GM12865 (cell line): Measurements from ENCODE around the gene TPCN1.

Experiments
- DNase-seq: peaks from one replicate; pipeline ENCODE4 v3.0.0; 2010; ENCODE audit warnings: low read depth
- H3K4me3 ChIP-seq: 2 replicates; pipeline ENCODE4 v1.5.1; 2011; ENCODE audit warnings: mild to moderate bottlenecking, low read depth, low read length, control low read depth
- TF ChIP-seq, protein P1 (sequence below): IDR thresholded peaks from 2 replicates; pipeline ENCODE4 v1.5.1; 2011; ENCODE audit warnings: low read length, control low read depth, low read depth, inconsistent platforms; ENCODE audit not compliant: insufficient read depth; ENCODE audit errors: missing control alignments

The TPCN1 gene

GRCh38 chr12:113286712-113287111 is 65.4 kb downstream of the TPCN1 start:
- no peak for DNase-seq
- TF ChIP-seq, protein P1, sequence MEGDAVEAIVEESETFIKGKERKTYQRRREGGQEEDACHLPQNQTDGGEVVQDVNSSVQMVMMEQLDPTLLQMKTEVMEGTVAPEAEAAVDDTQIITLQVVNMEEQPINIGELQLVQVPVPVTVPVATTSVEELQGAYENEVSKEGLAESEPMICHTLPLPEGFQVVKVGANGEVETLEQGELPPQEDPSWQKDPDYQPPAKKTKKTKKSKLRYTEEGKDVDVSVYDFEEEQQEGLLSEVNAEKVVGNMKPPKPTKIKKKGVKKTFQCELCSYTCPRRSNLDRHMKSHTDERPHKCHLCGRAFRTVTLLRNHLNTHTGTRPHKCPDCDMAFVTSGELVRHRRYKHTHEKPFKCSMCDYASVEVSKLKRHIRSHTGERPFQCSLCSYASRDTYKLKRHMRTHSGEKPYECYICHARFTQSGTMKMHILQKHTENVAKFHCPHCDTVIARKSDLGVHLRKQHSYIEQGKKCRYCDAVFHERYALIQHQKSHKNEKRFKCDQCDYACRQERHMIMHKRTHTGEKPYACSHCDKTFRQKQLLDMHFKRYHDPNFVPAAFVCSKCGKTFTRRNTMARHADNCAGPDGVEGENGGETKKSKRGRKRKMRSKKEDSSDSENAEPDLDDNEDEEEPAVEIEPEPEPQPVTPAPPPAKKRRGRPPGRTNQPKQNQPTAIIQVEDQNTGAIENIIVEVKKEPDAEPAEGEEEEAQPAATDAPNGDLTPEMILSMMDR, result no peak
- no peak overlapping the region for H3K4me3 ChIP-seq

DNA sequence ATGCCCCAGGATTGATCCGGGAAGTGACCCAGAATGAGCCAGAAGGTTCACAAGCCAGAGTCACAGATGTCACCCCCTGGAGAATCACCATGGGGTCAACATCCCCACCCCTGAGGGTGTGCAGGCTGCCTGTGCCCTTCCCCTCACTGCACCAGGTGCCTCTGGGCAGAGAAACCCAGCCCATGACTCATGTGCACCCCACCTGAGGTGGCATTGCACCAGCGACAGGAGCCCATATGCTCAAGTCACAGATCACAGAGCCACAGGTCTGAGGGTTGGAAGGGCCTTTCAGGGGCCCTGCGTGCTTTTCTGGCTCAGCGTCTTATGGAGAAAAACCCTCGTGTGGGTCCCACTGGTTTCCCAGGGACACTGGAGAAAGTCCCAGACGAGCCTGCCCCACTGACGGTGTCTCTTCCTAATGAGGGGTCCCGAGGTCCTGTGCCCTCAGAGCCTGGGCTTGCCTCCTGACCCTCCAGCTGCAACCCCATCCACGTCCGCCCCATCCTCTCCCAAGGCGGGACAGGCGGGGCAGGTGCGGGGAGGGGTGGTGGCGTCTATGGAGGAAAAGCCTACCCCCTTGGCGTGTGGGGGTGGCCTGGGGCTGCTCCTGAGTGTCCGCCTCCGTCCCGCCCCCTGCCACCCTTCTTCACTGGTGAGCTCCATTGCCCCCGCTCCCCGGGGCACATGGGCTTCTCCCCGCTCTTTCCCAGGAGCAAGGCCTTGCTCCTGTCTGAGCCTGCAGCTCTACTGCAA is 66.1 kb downstream of the TPCN1 start:
- no peak overlapping the region for H3K4me3 ChIP-seq
- TF ChIP-seq, protein P1, result no peak
- DNase-seq, result no peak

GRCh38 chr12:113287899-113288282 is 66.6 kb downstream of the TPCN1 start:
- H3K4me3 ChIP-seq, result no peak overlapping the region
- TF ChIP-seq, protein P1, result no peak

DNA sequence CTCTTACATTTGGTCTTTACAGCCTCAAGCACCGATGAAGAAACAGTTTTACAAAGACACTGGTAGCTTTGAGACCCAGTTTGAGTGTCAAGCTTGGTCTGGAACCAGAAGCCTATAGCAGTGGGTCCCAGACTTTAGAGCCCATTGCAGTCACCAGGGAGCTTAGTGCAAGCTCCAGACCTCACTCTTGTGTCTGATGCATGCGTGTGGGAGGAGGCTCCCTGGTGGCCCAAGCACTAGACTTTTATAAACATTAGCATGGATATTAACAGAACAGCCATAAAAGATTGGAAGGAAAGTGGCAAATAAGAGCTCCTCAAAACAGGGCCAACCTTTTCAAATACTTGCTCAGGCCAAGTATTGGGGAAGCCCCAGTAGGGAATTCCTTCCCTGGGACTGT is 68.1 kb downstream of the TPCN1 start:
- H3K4me3 ChIP-seq, result no peak overlapping the region
- TF ChIP-seq, protein P1, result no peak
- DNase-seq, result no peak

More at GRCh38 chr12:113287899-113288282, 66.6 kb downstream of the TPCN1 start:
- DNase-seq, result no peak

GRCh38 chr12:113290506-113290905 is 69.2 kb downstream of the TPCN1 start:
- no peak overlapping the region for H3K4me3 ChIP-seq
- TF ChIP-seq, protein P1, result no peak
- DNase-seq, result no peak

DNA sequence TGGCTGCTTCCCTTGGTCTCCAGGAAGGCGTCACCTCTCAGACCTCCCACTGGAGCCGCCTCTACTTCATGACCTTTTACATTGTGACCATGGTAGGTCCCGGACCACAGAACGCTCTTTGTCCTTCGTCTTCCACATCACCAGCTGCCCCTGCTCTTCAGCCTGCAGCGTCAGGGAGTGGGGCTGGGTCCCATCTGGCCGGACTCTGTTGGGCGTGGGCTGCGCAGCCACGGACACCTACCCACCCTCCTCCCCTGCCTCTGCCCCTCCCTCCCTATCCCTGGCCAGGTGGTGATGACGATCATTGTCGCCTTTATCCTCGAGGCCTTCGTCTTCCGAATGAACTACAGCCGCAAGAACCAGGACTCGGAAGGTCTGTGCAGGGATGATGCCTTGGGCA is 70.3 kb downstream of the TPCN1 start:
- TF ChIP-seq, protein P1, result no peak
- no peak overlapping the region for H3K4me3 ChIP-seq
- DNase-seq, result no peak

- no peak for DNase-seq
- TF ChIP-seq, protein P1, result no peak
- H3K4me3 ChIP-seq, result no peak overlapping the region
Measured at GRCh38 chr12:113292091-113292490, 70.8 kb downstream of the TPCN1 start.
